ENCODE measurements around the gene CAPN5. TPM values are rescaled to one million over a fixed set of nuclear protein-coding genes. Genes with fewer than 3 reads are reported as not detected.

CAPN5 gene
- total RNA-seq, 1 donor from 2014 or later: 0.71 TPM

DNA sequence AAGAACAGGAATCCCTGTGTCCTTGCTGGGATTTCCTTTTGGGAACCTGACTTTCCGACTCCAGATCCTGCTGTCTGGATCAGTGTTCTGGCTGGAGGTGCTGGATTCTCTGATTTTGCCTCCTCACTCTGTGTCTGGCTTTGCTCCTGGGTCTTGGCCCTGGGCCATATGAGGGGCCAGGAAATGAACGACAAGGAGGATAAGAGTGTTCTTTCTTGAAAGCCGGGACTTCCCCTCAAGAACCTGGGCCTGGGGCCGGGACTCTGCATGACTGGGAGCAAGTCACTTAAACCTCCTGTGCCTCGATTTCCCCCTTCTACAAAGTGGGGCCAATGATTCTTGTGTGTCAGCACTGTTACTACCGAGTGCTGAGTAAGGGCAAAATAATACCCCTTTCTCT is 58.4 kb downstream of the CAPN5 start:
- no peak overlapping the region for H3K27ac Mint-ChIP-seq

DNA sequence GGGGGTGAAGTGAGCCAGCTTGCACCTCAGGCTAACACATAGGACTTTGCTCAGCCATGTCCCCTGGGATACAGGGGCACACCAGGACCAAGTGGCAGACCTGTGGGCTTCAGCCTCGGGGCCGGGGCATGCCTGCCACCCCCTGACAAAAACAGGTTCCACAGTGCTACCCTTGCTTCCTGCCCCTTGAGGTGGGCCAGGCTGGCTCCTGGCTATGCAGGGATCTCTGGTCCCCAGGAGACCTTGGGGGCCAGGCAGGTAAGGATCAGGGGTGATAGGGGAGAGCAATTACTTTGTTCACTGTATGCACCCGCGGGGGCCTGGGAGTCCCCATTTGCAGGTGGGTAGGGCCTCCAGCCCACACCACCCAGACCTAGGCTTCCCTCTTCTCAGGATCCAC is 58.9 kb downstream of the CAPN5 start:
- ATAC-seq (ENCODE audit: low read depth) (no peak), DNase-seq (no peak)
- peaks cover 19% of the 10 kb centered on the region for H3K4me1 Mint-ChIP-seq
- TF ChIP-seq, protein P1, sequence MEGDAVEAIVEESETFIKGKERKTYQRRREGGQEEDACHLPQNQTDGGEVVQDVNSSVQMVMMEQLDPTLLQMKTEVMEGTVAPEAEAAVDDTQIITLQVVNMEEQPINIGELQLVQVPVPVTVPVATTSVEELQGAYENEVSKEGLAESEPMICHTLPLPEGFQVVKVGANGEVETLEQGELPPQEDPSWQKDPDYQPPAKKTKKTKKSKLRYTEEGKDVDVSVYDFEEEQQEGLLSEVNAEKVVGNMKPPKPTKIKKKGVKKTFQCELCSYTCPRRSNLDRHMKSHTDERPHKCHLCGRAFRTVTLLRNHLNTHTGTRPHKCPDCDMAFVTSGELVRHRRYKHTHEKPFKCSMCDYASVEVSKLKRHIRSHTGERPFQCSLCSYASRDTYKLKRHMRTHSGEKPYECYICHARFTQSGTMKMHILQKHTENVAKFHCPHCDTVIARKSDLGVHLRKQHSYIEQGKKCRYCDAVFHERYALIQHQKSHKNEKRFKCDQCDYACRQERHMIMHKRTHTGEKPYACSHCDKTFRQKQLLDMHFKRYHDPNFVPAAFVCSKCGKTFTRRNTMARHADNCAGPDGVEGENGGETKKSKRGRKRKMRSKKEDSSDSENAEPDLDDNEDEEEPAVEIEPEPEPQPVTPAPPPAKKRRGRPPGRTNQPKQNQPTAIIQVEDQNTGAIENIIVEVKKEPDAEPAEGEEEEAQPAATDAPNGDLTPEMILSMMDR (IDR thresholded peaks at IDR 0.05): no peak
- H3K9me3 Mint-ChIP-seq: no peaks in the 10 kb centered on the region
- intact Hi-C loops (cut with micrococcal nuclease): no loop called here
- H3K36me3 Mint-ChIP-seq (ENCODE audit: low read depth): no peaks in the 10 kb centered on the region
- ChIA-PET POLR2A (no interaction called here), CTCF (no interaction called here)
- H3K4me3 Mint-ChIP-seq: no peak overlapping the region
- H3K27ac Mint-ChIP-seq: no peak overlapping the region
- H3K27me3 Mint-ChIP-seq: peaks cover 6% of the 10 kb centered on the region

More for the DNA sequence above, 58.4 kb downstream of the CAPN5 start:
- TF ChIP-seq, protein P1 (IDR thresholded peaks at IDR 0.05): no peak
- intact Hi-C loops (cut with micrococcal nuclease): no loop called here
- Mint-ChIP-seq H3K36me3 (ENCODE audit: low read depth) (no peaks in the 10 kb centered on the region), H3K4me1 (peaks cover 19% of the 10 kb centered on the region), H3K27me3 (peaks cover 6% of the 10 kb centered on the region), H3K4me3 (no peak overlapping the region), H3K9me3 (no peaks in the 10 kb centered on the region)
- CTCF ChIA-PET: no interaction called here
- no peak for ATAC-seq (ENCODE audit: low read depth)
- DNase-seq: no peak
- POLR2A ChIA-PET: no interaction called here

DNA sequence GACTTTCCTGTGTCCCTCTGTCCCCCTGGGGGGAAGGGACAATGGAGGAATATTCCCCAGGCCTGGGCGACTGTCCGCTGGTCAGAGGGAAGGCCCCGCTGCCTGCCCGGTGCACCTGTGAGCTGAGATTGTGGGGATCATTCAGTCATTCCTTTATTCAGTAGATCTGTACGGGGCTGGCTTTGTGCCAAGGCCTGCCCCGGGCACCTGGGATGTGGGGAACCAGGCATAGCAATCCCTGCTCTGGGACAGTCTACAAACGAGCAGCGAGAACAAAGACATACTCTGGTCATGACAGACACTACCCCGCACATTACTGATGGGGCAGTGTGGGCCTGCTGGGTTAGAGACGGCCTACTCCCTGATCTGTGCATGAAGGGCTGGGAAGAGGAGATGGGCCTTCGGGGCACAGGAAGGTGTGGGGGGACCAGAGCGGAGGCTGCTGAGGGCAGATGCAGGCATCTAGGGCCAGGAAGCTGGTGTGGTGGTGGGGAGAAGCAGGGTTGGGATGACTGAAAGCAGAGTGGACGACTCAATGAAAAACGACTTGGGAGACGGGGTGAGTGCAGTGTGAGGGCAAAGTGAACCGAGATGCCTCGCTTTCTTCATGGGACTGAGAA is 59.5 kb downstream of the CAPN5 start:
- POLR2A ChIA-PET: no interaction called here
- ATAC-seq (ENCODE audit: low read depth) (no peak), DNase-seq (no peak)
- no peaks in the 10 kb centered on the region for H3K36me3 Mint-ChIP-seq (ENCODE audit: low read depth)
- no peak overlapping the region for H3K4me3 Mint-ChIP-seq
- H3K9me3 Mint-ChIP-seq: no peaks in the 10 kb centered on the region
- H3K27me3 Mint-ChIP-seq: peaks cover 6% of the 10 kb centered on the region
- CTCF ChIA-PET: interaction anchor here (0.9 to 2.6 kb wide), 6 partner anchors 9 to 493 kb away, joined by 3 to 28 read pairs (median 9); no protein-coding TSS in a partner anchor
- peaks cover 19% of the 10 kb centered on the region for H3K4me1 Mint-ChIP-seq
- no peak overlapping the region for H3K27ac Mint-ChIP-seq
- intact Hi-C loops (cut with micrococcal nuclease): no loop called here
- TF ChIP-seq, protein P1 (IDR thresholded peaks at IDR 0.05): no peak

DNA sequence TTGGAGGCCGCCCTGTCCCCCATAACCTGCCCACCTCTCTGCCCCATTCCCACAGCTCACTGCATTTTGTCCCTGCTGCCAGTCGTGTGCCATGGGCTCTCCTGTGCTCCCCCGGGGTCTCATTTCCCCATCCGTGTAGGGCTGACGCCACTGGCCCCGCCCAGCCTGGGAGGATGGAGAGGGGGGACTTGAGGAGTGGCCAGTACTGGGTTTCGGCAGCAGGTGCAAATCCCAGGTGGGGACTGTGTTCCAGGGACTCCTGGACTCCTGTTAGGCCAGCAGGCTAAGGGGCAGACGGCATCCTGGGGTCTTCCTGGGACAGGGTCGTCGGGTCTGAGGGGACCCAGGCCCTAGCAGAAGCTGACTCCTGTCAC is 60.1 kb downstream of the CAPN5 start:
- ChIA-PET POLR2A (no interaction called here), CTCF (interaction anchor here (0.9 to 2.6 kb wide), 10 partner anchors 9 to 492 kb away, joined by 3 to 28 read pairs (median 4); no protein-coding TSS in a partner anchor)
- Mint-ChIP-seq H3K4me3 (peak overlapping the region; percentile 57), H3K27ac (no peak overlapping the region), H3K36me3 (ENCODE audit: low read depth) (no peaks in the 10 kb centered on the region), H3K9me3 (no peaks in the 10 kb centered on the region), H3K4me1 (peaks cover 19% of the 10 kb centered on the region), H3K27me3 (peaks cover 6% of the 10 kb centered on the region)
- ATAC-seq (ENCODE audit: low read depth): no peak
- TF ChIP-seq, protein P1 (IDR thresholded peaks at IDR 0.05): no peak
- intact Hi-C loops (cut with micrococcal nuclease): loop anchor here (1.0 kb wide), 3 partner anchors 61 to 492 kb away; no protein-coding TSS in a partner anchor
- no peak for DNase-seq

DNA sequence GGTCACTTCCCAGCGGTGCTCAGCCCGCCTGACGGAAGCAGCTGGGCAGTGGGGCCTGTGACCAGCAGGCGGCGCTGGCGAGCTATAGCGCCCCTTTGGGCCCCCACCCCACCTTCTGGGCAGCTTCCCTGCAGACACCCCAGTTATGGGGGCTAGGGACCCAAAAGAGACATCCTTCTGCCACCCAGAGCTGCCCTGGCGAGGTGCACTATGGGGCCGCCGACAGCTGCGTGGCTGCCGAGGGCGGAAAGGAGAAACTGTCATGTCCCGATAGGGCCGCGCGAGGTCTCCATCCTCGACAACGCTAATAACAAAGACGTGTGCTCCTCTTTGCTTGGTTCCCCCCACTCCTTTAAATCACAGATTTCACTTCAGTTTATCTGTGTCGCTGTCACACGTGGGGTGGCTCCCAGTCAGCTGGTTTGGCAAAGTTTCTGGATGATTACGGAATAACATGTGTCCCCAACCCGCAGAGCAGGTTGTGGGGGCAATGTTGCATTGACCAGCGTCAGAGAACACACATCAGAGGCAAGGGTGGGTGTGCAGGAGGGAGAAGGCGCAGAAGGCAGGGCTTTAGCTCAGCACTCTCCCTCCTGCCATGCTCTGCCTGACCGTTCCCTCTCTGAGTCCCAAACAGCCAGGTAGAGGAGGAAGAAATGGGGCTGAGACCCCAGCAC is 60.6 kb downstream of the CAPN5 start:
- POLR2A ChIA-PET: no interaction called here
- Mint-ChIP-seq H3K27me3 (peaks cover 6% of the 10 kb centered on the region), H3K36me3 (ENCODE audit: low read depth) (no peaks in the 10 kb centered on the region), H3K4me1 (peaks cover 19% of the 10 kb centered on the region), H3K27ac (no peak overlapping the region), H3K4me3 (peak overlapping the region; percentile 57), H3K9me3 (no peaks in the 10 kb centered on the region)
- DNase-seq (peak; percentile 57), ATAC-seq (ENCODE audit: low read depth) (peak; percentile 76)
- TF ChIP-seq, protein P1 (IDR thresholded peaks at IDR 0.05): peak; percentile 24
- CTCF ChIA-PET: interaction anchor here (0.9 to 2.6 kb wide), 10 partner anchors 8 to 492 kb away, joined by 3 to 28 read pairs (median 4); no protein-coding TSS in a partner anchor
- intact Hi-C loops (cut with micrococcal nuclease): loop anchor here (1.0 kb wide), 3 partner anchors 61 to 492 kb away; no protein-coding TSS in a partner anchor
